OCI-LY7 (cell line): ENCODE data around the gene ARMCX2. TPM values are rescaled to one million over a fixed set of nuclear protein-coding genes. Genes with fewer than 3 reads are reported as not detected.

Source experiments
- BruUV-seq: library from RNA; stranded (reverse); fragments of 400-500 nt; replicated peaks from 2 replicates; lab custom pipeline; 2021; lab: Mats Ljungman, UMichigan
- CTCF ChIA-PET: fragments of 300-600 bp; sonication (Branson Sonifier 250); formaldehyde crosslinking; loops from one replicate; lab custom pipeline; 2022; ENCODE audit warnings: antibody characterized with exemption; ENCODE audit not compliant: unreplicated experiment; lab: Charles Lee
- POLR2A ChIA-PET: fragments of 300-600 bp; sonication (Branson Sonifier 250); formaldehyde crosslinking; loops from one replicate; lab custom pipeline; 2022; ENCODE audit warnings: antibody characterized with exemption; lab: Charles Lee
- DNase-seq: peaks from one replicate; pipeline ENCODE4 v3.0.0-alpha.2; 2015; ENCODE audit warnings: low spot score
- H2AFZ ChIP-seq: fragments of 200-600 bp; sonication (generic), shearing (Covaris generic); 2 replicates; pipeline ENCODE4 v1.6.1; 2014; ENCODE audit warnings: mild to moderate bottlenecking, antibody characterized with exemption, low read length, moderate library complexity
- H3K27ac ChIP-seq: fragments of 200-600 bp; sonication (generic); 2 replicates; pipeline ENCODE4 v1.5.1; 2014; ENCODE audit warnings: mixed run types, low read depth, mild to moderate bottlenecking, moderate library complexity, low read length, inconsistent platforms; ENCODE audit not compliant: poor library complexity, severe bottlenecking
- H3K36me3 ChIP-seq: fragments of 200-600 bp; sonication (generic); 2 replicates; pipeline ENCODE4 v1.6.1; 2014; ENCODE audit warnings: mild to moderate bottlenecking, antibody characterized with exemption, low read length, moderate library complexity, mixed read lengths; ENCODE audit not compliant: insufficient read depth
- H3K4me1 ChIP-seq: fragments of 200-600 bp; sonication (generic); 2 replicates; pipeline ENCODE4 v1.5.1; 2014; ENCODE audit warnings: mild to moderate bottlenecking, low read length; ENCODE audit not compliant: insufficient read depth, poor library complexity, severe bottlenecking
- H3K4me2 ChIP-seq: fragments of 200-600 bp; sonication (generic); 2 replicates; pipeline ENCODE4 v1.6.1; 2014; ENCODE audit warnings: mild to moderate bottlenecking, low read length
- H3K4me3 ChIP-seq: fragments of 200-600 bp; sonication (generic); 2 replicates; pipeline ENCODE4 v1.5.1; 2014; ENCODE audit warnings: mild to moderate bottlenecking, low read depth, low read length; ENCODE audit not compliant: poor library complexity, severe bottlenecking
- H3K79me2 ChIP-seq: fragments of 200-600 bp; sonication (generic); 2 replicates; pipeline ENCODE4 v1.6.1; 2016; ENCODE audit warnings: low read depth, mild to moderate bottlenecking, low read length, moderate library complexity, mixed read lengths; ENCODE audit not compliant: insufficient read depth
- H3K9me2 ChIP-seq: fragments of 200-600 bp; sonication (generic); 2 replicates; pipeline ENCODE4 v1.6.1; 2016; ENCODE audit warnings: mild to moderate bottlenecking, low read length, mixed read lengths; ENCODE audit not compliant: insufficient read depth
- H3K9me3 ChIP-seq: fragments of 200-600 bp; sonication (generic); 2 replicates; pipeline ENCODE4 v1.6.1; 2014; ENCODE audit warnings: mild to moderate bottlenecking, mixed run types, low read length, mixed read lengths
- H4K20me1 ChIP-seq: fragments of 200-600 bp; sonication (generic); 2 replicates; pipeline ENCODE4 v1.6.1; 2014; ENCODE audit warnings: mild to moderate bottlenecking, antibody characterized with exemption, low read length, moderate library complexity, mixed read lengths; ENCODE audit not compliant: insufficient read depth
- EZH2phosphoT487 ChIP-seq: fragments of 200-600 bp; sonication (generic); IDR thresholded peaks from 2 replicates; pipeline ENCODE4 v1.6.1; 2018; ENCODE audit warnings: low read depth, borderline replicate concordance, mild to moderate bottlenecking, mixed run types, antibody characterized with exemption, low read length, moderate library complexity, mixed read lengths
- intact Hi-C: fragments of 100-400 bp; cut with micrococcal nuclease; formaldehyde crosslinking; loops from one replicate; pipeline ENCODE4 v1.10.0; 2022; ENCODE audit not compliant: unreplicated experiment
- total RNA-seq, 2 experiments: library from RNA; depleted of rRNA in 1 of 2; stranded (reverse); fragments of >200 nt in 1 of 2; shearing (Covaris generic) in 1 of 2; gene quantifications; 2 replicates each; pipeline ENCODE4 v1.2.3, GENCODE V29; 2014 to 2022
- TF ChIP-seq, protein P1 (sequence below): fragments of 200-600 bp; sonication (generic); conservative IDR thresholded peaks from 2 replicates; pipeline ENCODE4 v1.5.1; 2014; ENCODE audit warnings: mild to moderate bottlenecking, antibody characterized with exemption, low read length, moderate library complexity, mixed read lengths

ARMCX2 gene
- total RNA-seq, 2 experiments from 2014 or later, result not detected

DNA sequence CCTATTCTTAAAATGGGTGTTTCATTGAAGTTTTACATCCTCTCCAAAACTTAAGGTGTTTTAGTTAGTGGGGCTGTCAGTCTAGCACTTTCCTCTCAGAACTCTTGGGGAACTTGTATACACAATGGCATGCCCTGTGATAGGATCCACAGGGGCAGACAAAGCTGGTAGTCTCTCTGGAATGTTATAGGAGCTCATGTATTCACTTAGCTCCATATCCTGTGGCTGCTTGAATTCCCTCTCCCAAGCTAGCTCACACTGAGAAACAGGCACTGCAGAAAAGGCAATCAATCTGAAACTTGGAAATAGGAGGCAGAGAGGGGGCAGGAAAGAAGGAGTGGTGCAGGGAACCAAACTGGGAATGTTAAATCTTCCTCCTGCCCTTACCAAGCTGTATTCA, 26.3 kb upstream of the ARMCX2 start:
- Histone ChIP-seq H3K9me2 (no peaks in the 10 kb centered on the region), H3K36me3 (no peaks in the 10 kb centered on the region), H2AFZ (no peak overlapping the region), H3K4me2 (no peak overlapping the region), H3K79me2 (no peaks in the 10 kb centered on the region), H3K9me3 (no peaks in the 10 kb centered on the region), H3K27ac (no peak overlapping the region), H3K4me3 (no peak overlapping the region), H4K20me1 (no peaks in the 10 kb centered on the region), H3K4me1 (no peaks in the 10 kb centered on the region)
- intact Hi-C loops, result no loop called here
- DNase-seq, result no peak
- ChIA-PET POLR2A (no interaction called here), CTCF (no interaction called here)
- no peak for TF ChIP-seq EZH2phosphoT487
- TF ChIP-seq, protein P1, sequence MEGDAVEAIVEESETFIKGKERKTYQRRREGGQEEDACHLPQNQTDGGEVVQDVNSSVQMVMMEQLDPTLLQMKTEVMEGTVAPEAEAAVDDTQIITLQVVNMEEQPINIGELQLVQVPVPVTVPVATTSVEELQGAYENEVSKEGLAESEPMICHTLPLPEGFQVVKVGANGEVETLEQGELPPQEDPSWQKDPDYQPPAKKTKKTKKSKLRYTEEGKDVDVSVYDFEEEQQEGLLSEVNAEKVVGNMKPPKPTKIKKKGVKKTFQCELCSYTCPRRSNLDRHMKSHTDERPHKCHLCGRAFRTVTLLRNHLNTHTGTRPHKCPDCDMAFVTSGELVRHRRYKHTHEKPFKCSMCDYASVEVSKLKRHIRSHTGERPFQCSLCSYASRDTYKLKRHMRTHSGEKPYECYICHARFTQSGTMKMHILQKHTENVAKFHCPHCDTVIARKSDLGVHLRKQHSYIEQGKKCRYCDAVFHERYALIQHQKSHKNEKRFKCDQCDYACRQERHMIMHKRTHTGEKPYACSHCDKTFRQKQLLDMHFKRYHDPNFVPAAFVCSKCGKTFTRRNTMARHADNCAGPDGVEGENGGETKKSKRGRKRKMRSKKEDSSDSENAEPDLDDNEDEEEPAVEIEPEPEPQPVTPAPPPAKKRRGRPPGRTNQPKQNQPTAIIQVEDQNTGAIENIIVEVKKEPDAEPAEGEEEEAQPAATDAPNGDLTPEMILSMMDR, result no peak
- BruUV-seq, result no TSS peak

- TF ChIP-seq EZH2phosphoT487, result no peak
- TF ChIP-seq, protein P1, result no peak
- intact Hi-C loops, result no loop called here
- Histone ChIP-seq H3K27ac (no peak overlapping the region), H3K4me2 (no peak overlapping the region), H3K36me3 (no peaks in the 10 kb centered on the region), H2AFZ (no peak overlapping the region), H3K9me3 (no peaks in the 10 kb centered on the region), H3K9me2 (no peaks in the 10 kb centered on the region), H4K20me1 (no peaks in the 10 kb centered on the region), H3K79me2 (no peaks in the 10 kb centered on the region), H3K4me3 (no peak overlapping the region), H3K4me1 (no peaks in the 10 kb centered on the region)
- CTCF ChIA-PET, result no interaction called here
- no TSS peak for BruUV-seq
- no peak for DNase-seq
- POLR2A ChIA-PET, result no interaction called here
Observed at GRCh38 chrX:101682723-101683122, 23.1 kb upstream of the ARMCX2 start.

GRCh38 chrX:101677028-101677427, 17.4 kb upstream of the ARMCX2 start:
- H3K9me3 ChIP-seq, result no peaks in the 10 kb centered on the region
- no peak overlapping the region for H3K27ac ChIP-seq
- H3K36me3 ChIP-seq, result no peaks in the 10 kb centered on the region
- H3K9me2 ChIP-seq, result no peaks in the 10 kb centered on the region
- no peak overlapping the region for H3K4me2 ChIP-seq
- intact Hi-C loops, result no loop called here
- no peaks in the 10 kb centered on the region for H3K79me2 ChIP-seq
- H3K4me3 ChIP-seq, result no peak overlapping the region
- BruUV-seq, result no TSS peak
- no peak overlapping the region for H2AFZ ChIP-seq
- H3K4me1 ChIP-seq, result no peaks in the 10 kb centered on the region
- no peaks in the 10 kb centered on the region for H4K20me1 ChIP-seq
- ChIA-PET CTCF (no interaction called here), POLR2A (interaction anchor here (1.6 kb wide), 1 partner anchor 16 kb away, joined by 4 read pairs; no protein-coding TSS in a partner anchor)
- TF ChIP-seq, protein P1, result no peak
- no peak for TF ChIP-seq EZH2phosphoT487
- DNase-seq, result no peak
